GM10248 (cell line): Measurements from ENCODE around the gene TSTD1.
"Not testable (repeated sequence)": the region's sequence is repeated elsewhere in the genome, so short reads cannot be mapped to it uniquely, and the experiment has no call there.

Experiments used
- CTCF ChIA-PET: fragments of 300-600 bp; sonication (Branson Sonifier 250); formaldehyde crosslinking; extraction: SDS; loops from one replicate; lab custom pipeline; 2021; ENCODE audit warnings: antibody characterized with exemption; lab: Yijun Ruan, JAX
- POLR2A ChIA-PET: fragments of 350-650 bp; sonication (Branson Sonifier 250); formaldehyde crosslinking; extraction: SDS; loops from one replicate; lab custom pipeline; 2020; ENCODE audit warnings: antibody characterized with exemption; lab: Yijun Ruan, JAX
- DNase-seq: peaks from one replicate; pipeline ENCODE4 v3.0.0; 2012; ENCODE audit errors: extremely low spot score
- CTCF ChIP-seq: IDR thresholded peaks from 2 replicates; pipeline ENCODE4 v1.5.1; 2012; ENCODE audit warnings: mild to moderate bottlenecking, low read depth; ENCODE audit errors: extremely low read depth, missing control alignments, control extremely low read depth

Gene TSTD1

GRCh38 chr1:160997323-160998038, 41.3 kb downstream of the TSTD1 start:
- DNase-seq = peak; percentile 66
- ChIA-PET CTCF (interaction anchor here (0.6 to 6.0 kb wide), 36 partner anchors 8 to 744 kb away, joined by 3 to 46 read pairs (median 4); partner anchors contain the start of genes F11R, KLHDC9, TSTD1 and USF1), POLR2A (interaction anchor here (0.6 kb wide), 2 partner anchors 22 to 39 kb away, joined by 4 to 5 read pairs; no protein-coding TSS in a partner anchor)
- TF ChIP-seq CTCF = peak; percentile 81

DNA sequence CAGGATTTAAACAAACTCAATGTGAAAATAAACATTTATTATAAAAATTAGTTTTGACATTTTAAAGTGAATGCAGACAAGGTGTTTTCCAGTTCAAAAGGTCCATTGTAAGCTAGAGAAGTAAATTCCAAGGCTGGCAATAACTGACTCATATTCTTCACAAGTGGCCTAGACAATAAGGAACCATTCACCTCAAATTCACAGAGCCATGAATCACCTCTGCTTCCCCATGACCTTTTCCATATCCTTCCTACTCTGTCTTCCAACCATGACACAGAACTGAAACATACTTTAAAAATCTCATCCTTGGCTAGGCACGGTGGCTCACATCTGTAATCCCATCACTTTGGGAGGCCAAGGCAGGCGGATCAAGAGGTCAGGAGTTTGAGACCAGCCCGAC, 42.6 kb downstream of the TSTD1 start:
- ChIA-PET POLR2A (no interaction called here), CTCF (interaction anchor here (0.9 to 5.6 kb wide), 5 partner anchors 11 to 102 kb away, joined by 3 to 46 read pairs (median 11); partner anchors contain the start of genes ARHGAP30, KLHDC9 and TSTD1)
- no peak for TF ChIP-seq CTCF
- DNase-seq = no peak

- POLR2A ChIA-PET = no interaction called here
- no peak for TF ChIP-seq CTCF
- CTCF ChIA-PET = interaction anchor here (0.9 kb wide), 1 partner anchor 158 kb away, joined by 3 read pairs; no protein-coding TSS in a partner anchor
- DNase-seq = no peak
Observed at GRCh38 chr1:160993544-160994193, 45.1 kb downstream of the TSTD1 start.

GRCh38 chr1:160992036-160992435, 46.7 kb downstream of the TSTD1 start:
- CTCF ChIA-PET = not testable (repeated sequence)
- POLR2A ChIA-PET = interaction anchor here (0.7 kb wide), 1 partner anchor 317 kb away, joined by 3 read pairs; no protein-coding TSS in a partner anchor

More at GRCh38 chr1:160992036-160992435, 46.7 kb downstream of the TSTD1 start:
- DNase-seq = not testable (repeated sequence)
